Activated CD4-positive, alpha-beta T cell treated with anti-CD3 and anti-CD28 coated beads, Interleukin-2, amount 50 U/mL, for 48 hours (primary cell): ENCODE measurements around the gene GUCY1A2.
"Not testable (repeated sequence)": the region's sequence is repeated elsewhere in the genome, so short reads cannot be mapped to it uniquely, and the experiment has no call there.

Experiments
- DNase-seq, 2 experiments: peaks; one replicate each; pipeline ENCODE4 v3.0.0-alpha.2; 2020

Gene GUCY1A2

GRCh38 chr11:106834567-106834966, 183.7 kb downstream of the GUCY1A2 start:
- no peak for DNase-seq

- no peak for DNase-seq
Observed at GRCh38 chr11:106828976-106829375, 189.3 kb downstream of the GUCY1A2 start.

- DNase-seq: no peak
Observed at GRCh38 chr11:106828576-106828975, 189.7 kb downstream of the GUCY1A2 start.

- no peak for DNase-seq
Observed at GRCh38 chr11:106827687-106828086, 190.6 kb downstream of the GUCY1A2 start.

- not testable (repeated sequence) for DNase-seq
Observed at GRCh38 chr11:106826558-106826957, 191.7 kb downstream of the GUCY1A2 start.

GRCh38 chr11:106821826-106822225, 196.4 kb downstream of the GUCY1A2 start:
- no peak for DNase-seq

- no peak for DNase-seq
Observed at GRCh38 chr11:106821291-106821690, 197.0 kb downstream of the GUCY1A2 start.

GRCh38 chr11:106818443-106818842, 199.8 kb downstream of the GUCY1A2 start:
- no peak for DNase-seq

- no peak for DNase-seq
Observed at GRCh38 chr11:106815209-106815608, 203.1 kb downstream of the GUCY1A2 start.

GRCh38 chr11:106813806-106814205, 204.5 kb downstream of the GUCY1A2 start:
- DNase-seq: no peak

- no peak for DNase-seq
Observed at GRCh38 chr11:106794058-106794457, 224.2 kb downstream of the GUCY1A2 start.

- no peak for DNase-seq
Observed at GRCh38 chr11:106789406-106789805, 228.9 kb downstream of the GUCY1A2 start.

- no peak for DNase-seq
Observed at GRCh38 chr11:106787454-106787853, 230.8 kb downstream of the GUCY1A2 start.

- no peak for DNase-seq
Observed at GRCh38 chr11:106785913-106786650, 232.2 kb downstream of the GUCY1A2 start.

GRCh38 chr11:106777302-106777701, 241.0 kb downstream of the GUCY1A2 start:
- not testable (repeated sequence) for DNase-seq

GRCh38 chr11:106770489-106771085, 247.7 kb downstream of the GUCY1A2 start:
- DNase-seq: no peak

- DNase-seq: no peak
Observed at GRCh38 chr11:106765469-106766258, 252.6 kb downstream of the GUCY1A2 start.

- DNase-seq: no peak
Observed at GRCh38 chr11:106763501-106763900, 254.8 kb downstream of the GUCY1A2 start.

GRCh38 chr11:106761745-106762144, 256.5 kb downstream of the GUCY1A2 start:
- no peak for DNase-seq

- DNase-seq: no peak
Observed at GRCh38 chr11:106761240-106761639, 257.0 kb downstream of the GUCY1A2 start.

- no peak for DNase-seq
Observed at GRCh38 chr11:106748059-106748458, 270.2 kb downstream of the GUCY1A2 start.

- DNase-seq: no peak
Observed at GRCh38 chr11:106745941-106746340, 272.3 kb downstream of the GUCY1A2 start.

GRCh38 chr11:106733635-106734034, 284.6 kb downstream of the GUCY1A2 start:
- DNase-seq: no peak

- DNase-seq: no peak
Observed at GRCh38 chr11:106728859-106729258, 289.4 kb downstream of the GUCY1A2 start.
